MM.1S (cell line): Measurements from ENCODE around the gene HM13.

Experiments used
- CTCF ChIP-seq: fragments of 300-600 bp; sonication (generic); IDR thresholded peaks from 2 replicates; pipeline ENCODE4 v1.5.1; 2016; ENCODE audit warnings: antibody characterized with exemption, low read length, mixed read lengths
- EZH2 ChIP-seq: fragments of 300-600 bp; sonication (generic); optimal IDR thresholded peaks from 2 replicates; pipeline ENCODE3; 2017; ENCODE audit warnings: low read depth, mild to moderate bottlenecking, antibody characterized with exemption, low read length, mixed read lengths
- EZH2phosphoT487 ChIP-seq: fragments of 300-600 bp; sonication (generic); IDR thresholded peaks from 2 replicates; pipeline ENCODE4 v1.6.1; 2018; ENCODE audit warnings: antibody characterized with exemption, low read length

DNA sequence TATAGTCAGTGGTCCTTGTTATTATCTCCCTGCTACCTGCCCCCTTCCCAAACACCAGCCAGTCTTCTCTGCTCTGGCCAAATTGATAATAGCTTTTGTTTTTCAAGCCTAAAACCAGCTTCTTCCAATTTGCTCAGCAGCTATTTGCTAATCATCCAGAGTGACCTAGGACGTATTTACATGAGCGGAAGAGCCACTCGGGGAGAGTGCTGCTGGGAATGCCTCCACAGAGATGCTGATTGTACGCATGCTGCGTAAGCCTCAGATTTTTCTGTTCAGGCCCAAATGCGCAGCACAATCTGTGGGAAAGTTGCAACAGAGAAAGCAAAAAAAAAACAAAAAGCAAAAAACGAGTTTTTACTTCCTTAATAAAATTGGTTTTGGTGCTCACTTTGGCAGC is 66.5 kb downstream of the HM13 start:
- TF ChIP-seq EZH2 (no peak), CTCF (no peak), EZH2phosphoT487 (no peak)
